GM18499 (cell line): ENCODE measurements around the gene ECI1.
"Not testable (repeated sequence)": the region's sequence is repeated elsewhere in the genome, so short reads cannot be mapped to it uniquely, and the experiment has no call there.

Source experiments
- ATAC-seq: cut with Tn5 transposase; IDR thresholded peaks from one replicate; pipeline ENCODE4 v1.9.1; 2021; ENCODE audit warnings: moderate number of reproducible peaks; ENCODE audit not compliant: insufficient read depth, unreplicated experiment

ECI1 gene

GRCh38 chr16:2258530-2258929, 7.1 kb upstream of the ECI1 start:
- not testable (repeated sequence) for ATAC-seq

- no peak for ATAC-seq
Observed at GRCh38 chr16:2257726-2258125, 6.3 kb upstream of the ECI1 start.

- no peak for ATAC-seq
Observed at GRCh38 chr16:2256531-2257140, 5.2 kb upstream of the ECI1 start.

DNA sequence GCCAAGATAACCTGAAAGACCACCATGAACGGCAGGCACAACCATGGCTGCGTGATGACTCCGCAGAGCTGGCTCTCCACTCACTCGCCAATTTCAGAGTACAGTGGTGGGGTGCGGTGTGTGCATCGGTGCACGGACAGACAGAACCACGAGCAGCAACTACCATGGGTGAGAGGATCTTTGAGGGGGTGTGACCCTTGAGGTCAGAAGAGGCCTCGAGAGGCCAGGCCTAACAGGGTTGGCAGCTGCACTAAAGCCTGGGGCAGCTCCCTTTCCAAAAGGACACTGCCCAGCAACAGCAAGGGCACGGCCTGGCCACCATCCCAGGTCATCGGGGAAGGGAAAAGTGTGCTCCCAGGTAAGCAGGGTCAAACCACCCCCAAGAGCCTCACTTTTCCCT, 1.9 kb upstream of the ECI1 start:
- no peak for ATAC-seq

- ATAC-seq: no peak
Observed at GRCh38 chr16:2252806-2253148, 1.4 kb upstream of the ECI1 start.

- ATAC-seq: peak; percentile 3
Observed at GRCh38 chr16:2250652-2251295, 613 bp downstream of the ECI1 start.

DNA sequence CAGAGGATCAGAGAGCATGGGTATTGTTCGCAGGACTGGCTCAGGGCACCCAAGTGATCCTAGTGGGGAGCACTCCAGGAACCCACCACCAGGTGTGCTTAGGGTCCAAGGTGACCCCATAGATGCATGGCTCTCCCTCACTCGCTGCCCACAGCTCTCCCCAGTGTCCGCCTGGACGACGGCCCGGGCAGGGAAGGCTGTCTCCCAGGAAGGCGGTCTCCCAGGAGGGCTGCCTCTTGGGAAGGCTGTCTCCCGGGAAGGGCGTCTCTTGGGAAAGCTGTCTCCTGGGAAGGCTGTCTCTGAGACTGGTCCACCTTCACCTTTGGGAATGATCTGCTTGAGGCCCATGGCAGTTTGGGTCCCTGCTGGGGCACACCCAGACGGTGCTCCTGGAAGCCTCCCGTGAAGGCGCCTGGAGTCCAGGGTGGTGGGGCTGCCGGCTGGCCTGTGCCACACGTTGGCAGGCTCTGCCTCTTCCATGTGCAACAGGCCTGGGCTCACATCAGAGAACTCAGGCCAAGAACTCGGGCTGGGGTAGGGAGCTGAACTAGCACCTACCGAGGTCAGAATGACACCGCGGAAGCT, 5.0 kb downstream of the ECI1 start:
- no peak for ATAC-seq

DNA sequence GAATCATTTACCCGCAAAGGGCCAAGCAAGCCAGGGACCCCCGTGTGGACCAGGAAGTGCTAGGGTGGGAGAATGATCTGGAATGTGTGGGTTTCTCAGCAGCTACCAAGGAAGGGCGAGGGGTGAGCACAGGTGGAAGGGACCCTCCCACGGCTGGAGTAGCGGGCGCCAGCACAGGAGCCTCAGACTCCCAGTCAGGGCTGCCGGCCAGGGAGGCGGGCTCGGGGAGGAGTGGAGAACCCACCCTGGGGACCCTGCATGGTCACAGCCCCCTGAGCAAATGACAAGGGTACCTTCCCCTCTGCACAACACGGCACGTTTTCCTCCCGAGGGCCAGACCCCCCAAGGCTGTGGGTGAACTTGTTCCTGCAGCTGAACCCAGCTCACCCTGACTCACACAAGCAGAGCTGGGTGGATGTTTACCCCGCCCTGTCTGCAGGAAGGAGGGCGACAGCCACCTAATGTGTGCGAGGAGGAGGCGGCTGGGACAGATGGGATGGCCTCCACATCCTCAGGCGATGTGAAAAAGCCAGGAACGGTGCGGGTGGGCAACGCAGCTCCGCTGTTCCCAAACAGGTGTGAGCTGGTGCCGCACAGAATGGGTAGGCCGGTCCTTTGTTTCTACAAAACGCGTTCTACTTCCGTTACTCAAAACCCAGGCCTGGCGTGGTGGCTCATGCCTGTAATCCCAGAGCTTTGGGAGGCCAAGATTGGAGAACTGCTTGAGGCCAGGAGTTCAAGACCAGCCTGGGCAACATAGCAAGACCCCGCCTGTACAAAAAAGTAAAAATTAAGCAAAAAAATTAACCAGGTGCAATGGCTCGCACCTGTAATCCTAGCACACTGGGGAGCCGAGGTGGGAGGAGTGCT, 6.2 kb downstream of the ECI1 start:
- ATAC-seq: no peak

DNA sequence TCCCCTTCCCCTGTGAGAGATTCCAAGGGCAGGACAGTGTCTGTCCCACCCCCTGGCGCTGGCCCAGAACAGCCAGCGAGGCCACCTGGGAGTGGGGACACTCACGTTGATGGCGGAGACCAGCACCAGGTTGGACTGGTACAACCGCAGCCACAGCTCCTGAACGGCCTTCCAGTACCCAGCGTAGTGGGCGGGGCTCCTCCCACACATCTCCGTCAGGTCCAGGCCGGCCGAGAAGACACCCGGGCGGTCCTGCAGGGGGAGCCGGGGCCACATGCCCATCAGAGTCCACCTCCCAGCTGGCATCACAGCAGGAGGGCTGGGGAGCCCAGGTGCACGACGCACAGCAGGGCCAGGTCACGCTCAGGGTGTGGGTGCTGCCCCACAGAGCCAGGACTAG, 7.1 kb downstream of the ECI1 start:
- ATAC-seq: no peak

GRCh38 chr16:2243781-2244180, 7.6 kb downstream of the ECI1 start:
- ATAC-seq: no peak

DNA sequence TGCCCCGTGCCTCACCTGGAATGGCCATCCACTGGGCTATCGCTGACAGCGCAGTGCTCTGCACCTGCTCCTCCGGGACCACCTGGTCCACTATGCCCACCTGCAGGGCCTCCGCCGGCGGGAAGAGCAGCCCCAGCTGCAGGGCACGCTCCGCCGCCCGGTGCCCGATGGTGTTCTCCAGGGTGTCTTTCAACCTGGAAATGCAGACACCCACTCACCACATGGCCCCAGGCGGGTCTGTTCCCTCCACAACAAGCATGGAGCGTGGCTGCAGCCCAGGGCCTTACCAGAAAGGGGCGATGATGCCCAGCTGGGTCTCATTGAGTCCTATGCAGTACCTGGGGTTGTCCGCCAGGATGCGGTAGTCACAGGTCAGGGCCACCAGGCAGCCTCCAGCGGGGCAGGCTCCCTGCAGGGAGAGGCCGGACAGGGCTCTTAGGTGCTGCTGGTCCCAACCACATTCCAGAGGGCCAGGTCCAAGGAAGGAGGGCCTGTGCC, 8.3 kb downstream of the ECI1 start:
- no peak for ATAC-seq

DNA sequence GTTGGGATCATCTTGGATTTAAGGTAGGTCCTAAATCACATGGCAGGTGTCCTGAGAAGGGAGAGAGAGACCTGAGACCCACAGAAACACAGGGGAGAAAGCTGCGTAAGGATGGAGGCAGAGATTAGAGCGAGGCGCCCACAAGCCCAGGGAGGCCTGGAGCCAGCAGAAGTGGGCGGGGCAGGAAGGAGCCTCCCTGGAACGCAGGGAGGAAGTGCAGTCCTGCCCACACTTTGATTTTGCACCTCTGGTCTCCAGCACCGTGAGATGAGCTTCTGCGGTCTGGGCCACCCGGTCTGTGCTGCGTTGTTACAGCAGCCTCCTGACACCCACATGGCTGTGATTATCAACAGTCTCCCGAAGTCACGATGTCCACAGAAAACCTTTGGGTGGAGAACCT, 8.8 kb downstream of the ECI1 start:
- ATAC-seq: no peak

DNA sequence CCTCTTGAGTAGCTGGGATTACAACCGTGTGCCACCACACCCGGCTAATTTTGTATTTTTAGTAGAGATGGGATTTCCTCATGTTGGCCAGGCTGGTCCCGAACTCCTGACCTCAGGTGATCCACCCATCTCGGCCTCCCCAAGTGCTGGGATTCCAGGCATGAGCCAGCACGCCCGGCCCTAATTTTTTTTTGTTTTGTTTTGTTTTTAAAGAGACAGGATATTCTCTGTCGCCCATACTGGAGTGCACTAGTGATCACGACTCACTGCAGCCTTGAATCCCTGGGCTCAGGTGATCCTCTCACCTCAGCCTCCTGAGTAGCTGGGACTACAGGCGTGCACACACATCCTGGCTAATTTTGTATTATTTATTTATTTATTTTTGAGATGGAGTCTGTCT, 11.1 kb downstream of the ECI1 start:
- not testable (repeated sequence) for ATAC-seq

DNA sequence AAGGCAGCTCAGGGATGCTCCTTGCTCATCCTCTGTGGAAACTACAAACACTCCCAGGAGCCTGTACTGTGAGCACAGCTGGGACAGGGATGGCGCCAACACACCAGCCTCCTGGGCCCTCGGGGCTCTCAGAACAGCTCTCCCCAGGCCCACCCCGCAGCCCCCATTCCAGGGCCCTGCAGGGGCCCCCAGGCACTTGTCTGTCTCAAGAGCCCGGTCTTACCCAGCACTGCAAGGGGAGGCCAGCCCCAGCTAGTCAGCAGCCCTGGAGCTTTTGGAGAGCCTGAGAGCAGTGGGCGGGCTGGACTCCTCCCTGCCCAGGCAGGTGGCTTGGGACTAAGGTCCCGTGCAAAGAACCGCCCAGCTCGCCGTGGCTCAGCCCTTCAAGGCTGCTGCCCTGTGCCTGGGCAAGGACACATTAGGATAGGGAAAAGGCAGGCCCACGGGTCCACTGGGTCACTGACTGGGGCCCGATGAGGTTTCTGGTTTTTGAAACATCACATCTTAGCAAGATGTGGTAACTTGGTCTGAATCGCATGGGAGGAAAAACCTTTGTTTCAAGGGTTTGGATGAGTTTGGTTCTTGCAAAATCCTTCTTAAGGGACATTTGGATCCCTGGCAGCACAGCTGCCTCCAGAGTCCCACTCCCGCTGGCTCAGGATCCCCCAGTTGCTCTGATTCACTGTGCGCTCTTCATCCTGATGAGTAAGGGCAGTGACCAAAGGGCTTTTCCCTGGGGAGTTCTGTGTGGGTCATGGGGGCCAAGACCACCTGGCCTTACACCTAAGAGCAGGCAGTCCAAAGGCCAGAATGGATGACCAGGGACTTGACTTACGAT, 12.3 kb downstream of the ECI1 start:
- ATAC-seq: no peak

GRCh38 chr16:2238150-2238837, 13.1 kb downstream of the ECI1 start:
- ATAC-seq: no peak

DNA sequence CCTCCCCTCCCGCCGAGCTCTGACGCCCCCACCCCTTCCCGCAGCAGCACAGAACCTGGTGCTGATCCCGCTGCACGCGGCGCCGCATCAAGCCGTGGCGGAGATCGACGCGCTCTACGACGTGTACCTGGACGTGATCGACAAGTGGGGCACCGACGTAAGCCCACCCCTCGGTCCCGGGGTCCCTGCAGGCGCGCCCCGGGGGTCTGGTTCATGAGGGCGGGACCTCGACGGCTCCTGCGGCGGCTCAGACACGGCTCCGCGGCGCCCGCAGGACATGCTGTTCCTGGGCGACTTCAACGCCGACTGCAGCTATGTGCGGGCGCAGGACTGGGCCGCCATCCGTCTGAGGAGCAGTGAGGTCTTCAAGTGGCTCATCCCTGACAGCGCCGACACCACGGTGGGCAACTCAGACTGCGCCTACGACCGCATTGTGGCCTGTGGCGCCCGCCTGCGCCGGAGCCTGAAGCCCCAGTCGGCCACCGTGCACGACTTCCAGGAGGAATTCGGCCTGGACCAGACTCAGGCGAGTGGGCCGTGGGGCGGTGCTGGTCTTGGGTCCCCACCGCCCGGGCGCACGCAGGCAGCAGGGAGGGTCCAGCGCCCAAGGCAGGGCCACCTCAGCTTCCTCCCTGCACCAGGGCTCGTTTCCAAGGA, 13.8 kb downstream of the ECI1 start:
- ATAC-seq: no peak

- no peak for ATAC-seq
Observed at GRCh38 chr16:2237102-2237482, 14.3 kb downstream of the ECI1 start.

GRCh38 chr16:2236337-2237101, 14.9 kb downstream of the ECI1 start, which contains the start of gene DNASE1L2:
DNASE1L2 (plus strand) TSS chr16:2236444; CDS start chr16:2236817, 373 bp downstream.
- no peak for ATAC-seq
